HG03064 (cell line): Measurements from ENCODE around the gene S100PBP.

Experiments
- ATAC-seq: cut with Tn5 transposase; IDR thresholded peaks from one replicate; pipeline ENCODE4 v1.9.1; 2021; ENCODE audit warnings: low read depth; ENCODE audit not compliant: unreplicated experiment

S100PBP gene

DNA sequence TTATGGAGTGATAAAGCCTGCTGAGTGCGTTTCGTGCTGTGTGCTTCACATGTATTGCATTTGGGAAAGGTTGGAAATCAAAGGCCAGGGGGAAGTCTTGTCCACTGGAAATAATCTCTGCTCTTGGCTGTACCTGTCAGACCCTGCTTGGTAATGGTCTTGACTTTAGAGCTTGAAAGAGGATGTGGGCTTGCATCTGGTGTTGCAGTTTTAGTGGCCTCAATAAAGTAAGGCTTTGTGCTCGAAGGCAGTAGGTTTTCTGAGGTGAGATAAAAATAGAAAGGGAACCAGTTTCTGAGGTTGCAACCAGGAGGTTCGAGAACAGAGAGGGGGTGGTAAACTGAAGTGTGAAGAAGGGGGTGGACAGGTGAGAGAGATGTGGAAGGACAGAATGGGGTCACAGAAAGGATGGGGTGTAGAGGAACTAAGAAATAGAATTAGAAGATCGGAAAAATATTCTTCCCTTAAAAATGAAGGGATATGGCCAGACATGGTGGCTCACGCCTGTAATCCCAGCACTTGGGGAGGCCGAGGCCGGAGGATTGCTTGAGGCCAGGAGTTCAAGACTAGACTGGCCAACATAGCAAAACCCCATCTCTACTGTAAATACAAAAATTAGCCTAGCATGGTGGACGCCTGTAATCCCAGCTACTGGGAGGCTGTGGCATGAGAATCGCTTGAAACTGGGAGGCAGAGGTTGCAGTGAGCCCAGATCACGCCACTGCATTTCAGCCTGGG is 1.5 kb downstream of the S100PBP start:
- no peak for ATAC-seq

- no peak for ATAC-seq
These were observed 7.7 kb downstream of the S100PBP start for GRCh38 chr1:32825181-32825580.

- no peak for ATAC-seq
These were observed 10.9 kb downstream of the S100PBP start for GRCh38 chr1:32828341-32828740.

- no peak for ATAC-seq
These were observed 12.8 kb downstream of the S100PBP start for GRCh38 chr1:32830092-32830852.

DNA sequence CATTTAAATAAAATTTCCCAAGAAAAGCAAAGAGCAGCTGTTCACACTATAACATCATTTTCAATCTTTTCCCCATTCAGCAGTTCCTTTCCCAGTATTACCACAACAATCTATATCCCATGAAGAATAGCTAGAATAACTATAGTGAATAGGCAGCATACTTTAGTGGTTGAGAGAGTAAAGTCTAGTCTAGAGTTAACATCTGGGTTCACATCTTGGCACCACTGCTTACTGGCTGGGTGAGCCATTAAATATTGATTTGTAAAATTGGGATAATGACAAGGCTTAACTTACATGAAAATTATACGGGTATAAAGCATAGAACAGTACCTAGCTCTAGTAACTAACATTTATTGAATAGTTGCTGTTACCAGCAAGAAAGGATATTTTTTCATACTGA is 14.4 kb downstream of the S100PBP start:
- no peak for ATAC-seq

DNA sequence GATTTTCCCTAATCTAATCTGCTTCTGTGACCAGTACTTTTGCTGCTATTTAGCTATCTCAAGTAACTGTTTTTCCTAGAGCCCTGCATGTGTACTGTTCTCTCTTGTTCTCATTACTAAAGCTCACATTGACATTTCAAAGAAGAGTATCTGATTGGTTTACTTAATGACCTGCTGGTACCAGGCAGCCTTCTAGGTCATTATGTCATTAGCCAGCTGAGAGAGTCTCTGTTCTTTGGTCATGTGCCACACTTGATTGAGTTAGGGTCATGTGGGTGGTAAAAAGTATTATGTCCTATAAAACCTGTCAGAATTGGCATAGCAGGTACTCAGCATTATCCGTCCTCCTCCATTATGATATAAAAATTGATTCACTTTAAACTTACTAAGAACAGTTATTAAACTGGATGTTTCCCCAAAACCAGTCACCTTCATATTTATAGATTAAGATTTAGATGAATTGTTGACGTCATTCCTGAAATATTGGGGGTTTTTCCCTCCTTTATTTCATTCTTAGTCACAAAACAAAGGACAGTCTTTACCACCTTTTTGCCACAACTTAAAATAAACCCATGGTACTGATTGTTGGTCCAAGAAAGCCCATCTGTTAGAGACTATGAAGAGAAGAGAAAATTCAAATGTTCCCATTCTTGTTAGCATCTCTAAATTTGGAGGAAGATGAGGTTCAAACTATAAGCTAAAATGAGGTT is 31.1 kb downstream of the S100PBP start:
- no peak for ATAC-seq

GRCh38 chr1:32855861-32856617 is 38.6 kb downstream of the S100PBP start:
- no peak for ATAC-seq

DNA sequence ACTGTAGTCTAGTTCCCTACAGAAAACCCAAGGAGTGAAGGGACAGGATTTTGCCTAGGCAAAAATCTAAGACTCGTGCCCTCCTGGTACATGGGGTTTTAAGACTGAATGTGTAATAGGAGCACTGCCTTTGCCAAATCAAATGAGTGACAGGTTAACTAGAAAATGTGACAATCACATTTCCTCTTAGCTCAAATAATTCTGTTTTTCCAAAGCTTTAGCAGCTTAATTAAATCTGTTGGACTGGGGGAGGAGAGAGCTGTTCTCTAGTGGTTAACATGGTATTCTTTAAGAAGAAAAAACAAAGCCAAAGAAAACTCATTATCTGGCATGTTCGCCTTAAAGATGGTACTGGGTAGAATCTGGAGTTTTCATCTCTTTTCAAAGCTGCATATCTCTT is 40.7 kb downstream of the S100PBP start:
- ATAC-seq: no peak

DNA sequence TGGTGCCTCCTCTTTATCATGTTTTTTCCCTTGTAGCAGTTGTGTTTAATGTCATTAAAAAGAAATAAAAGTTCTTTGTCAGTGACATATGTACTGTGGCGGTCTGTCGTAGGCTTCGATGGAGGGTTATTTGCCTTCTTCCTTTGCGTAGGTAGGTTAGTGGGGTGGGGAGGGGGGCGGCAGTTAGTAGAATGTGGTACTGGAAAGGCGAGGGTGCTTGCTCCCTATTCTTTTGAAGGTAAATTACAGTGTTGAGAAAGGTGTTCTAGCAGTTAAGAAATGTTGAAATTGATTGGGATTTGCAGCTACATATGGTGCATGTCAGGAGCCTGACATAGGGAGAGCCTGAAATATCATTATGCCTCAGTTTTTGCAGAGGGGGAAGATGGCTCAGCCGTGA is 41.3 kb downstream of the S100PBP start:
- no peak for ATAC-seq

DNA sequence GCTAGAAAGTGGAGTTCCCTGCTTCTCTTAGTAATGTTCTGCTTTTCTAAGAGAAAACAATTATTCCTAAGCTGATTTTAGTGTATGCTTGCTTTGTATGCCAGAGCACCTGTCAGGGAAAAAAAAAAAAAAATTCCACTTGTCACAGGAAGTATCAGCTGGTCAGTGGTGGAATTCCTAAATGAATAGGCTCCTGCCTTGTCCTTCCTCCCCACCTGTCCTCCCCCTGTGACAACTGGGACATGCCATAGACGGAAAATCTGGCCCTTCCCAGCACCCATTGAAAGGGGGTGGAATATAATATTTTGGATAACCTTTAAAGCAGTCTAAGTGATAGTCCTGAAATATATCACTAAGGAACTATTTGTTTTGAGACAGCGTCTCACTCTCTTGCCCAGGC is 42.5 kb downstream of the S100PBP start:
- ATAC-seq: no peak

GRCh38 chr1:32860566-32860965 is 43.1 kb downstream of the S100PBP start:
- no peak for ATAC-seq

DNA sequence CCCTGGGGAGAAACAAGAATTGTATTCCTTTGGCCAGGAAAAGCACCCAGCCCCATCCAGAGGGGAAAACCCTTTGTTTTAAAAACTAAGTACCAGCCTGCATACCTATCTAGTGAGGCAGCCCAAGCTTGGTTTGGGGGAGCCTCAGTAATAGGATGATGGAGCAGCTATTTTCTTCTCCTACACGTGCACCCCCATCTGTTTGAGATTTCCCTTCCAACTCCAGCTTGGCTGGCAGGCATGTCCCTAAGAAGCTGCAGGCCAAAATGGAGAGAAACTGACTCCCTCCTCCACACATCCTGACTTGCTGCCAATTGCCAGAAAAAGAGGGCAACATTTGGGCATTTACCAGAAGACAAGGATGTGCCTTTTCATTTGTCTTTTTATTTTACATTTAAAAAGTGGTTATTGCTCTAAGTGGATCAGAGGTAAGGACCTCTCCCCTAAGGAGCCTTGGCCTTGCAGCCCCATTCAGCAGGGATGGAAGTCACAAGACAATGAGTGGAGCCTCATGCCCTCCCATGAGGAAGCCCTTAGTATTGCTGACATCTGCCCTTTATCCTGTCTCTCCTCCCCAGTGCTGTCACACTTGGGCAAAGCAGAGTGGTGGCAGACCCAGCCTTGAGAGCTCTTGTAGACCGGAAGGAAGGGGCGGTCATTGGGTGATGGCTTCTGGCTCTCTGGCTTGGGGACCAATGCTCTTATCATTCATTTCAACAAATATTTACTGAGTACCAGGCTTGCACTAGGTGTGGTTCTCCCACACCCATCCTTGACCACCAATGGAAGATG is 44.6 kb downstream of the S100PBP start:
- no peak for ATAC-seq

DNA sequence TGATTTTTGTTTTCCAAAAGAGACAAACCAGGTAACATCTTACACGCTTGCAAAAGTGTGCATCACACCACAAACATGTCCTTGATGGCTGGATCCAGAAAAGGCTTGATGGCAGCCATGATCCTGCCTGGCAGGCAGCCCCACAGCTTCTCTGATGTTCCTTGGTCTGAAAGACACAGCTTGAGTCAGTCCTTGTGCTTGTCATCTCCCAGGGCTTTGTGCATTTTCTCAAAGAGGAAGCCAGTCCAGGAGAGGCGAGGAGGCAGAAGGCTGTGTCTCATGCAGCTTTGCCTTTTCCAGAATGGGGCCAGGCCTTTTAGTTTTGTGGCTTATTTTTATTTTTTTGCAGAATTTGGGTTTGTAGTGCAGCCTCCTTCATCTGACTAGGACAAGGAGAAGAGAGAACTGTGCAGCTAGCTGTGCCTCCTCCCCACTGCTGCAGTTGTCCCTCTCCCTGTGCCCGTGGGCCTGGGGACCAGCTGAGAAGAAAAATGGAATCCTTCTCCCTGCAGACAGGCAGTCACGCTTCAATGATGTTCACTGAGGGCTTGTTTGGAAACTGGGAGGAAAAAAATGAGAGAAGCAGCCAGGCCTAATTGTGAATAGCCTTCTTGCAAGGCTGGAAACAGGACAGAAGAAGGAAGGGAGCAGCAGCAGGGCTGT is 45.9 kb downstream of the S100PBP start:
- no peak for ATAC-seq

DNA sequence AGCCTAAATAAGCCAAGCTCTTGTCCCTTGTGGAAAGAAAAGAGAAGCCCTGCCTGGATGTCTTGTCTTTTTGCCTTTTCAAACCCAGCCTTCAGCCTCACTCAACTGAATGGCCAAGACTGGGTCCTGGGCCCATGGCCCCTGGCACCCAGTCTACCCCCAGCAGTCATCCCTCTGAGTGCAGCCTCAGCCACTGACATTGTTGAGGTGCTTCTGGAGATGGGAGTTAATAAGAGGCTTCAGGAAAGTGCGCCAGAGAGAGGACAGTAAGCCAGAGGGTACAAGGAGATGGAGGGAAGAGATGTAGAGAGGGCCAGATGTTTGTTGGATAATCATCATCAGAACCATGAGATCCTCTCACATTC is 46.4 kb downstream of the S100PBP start:
- no peak for ATAC-seq

DNA sequence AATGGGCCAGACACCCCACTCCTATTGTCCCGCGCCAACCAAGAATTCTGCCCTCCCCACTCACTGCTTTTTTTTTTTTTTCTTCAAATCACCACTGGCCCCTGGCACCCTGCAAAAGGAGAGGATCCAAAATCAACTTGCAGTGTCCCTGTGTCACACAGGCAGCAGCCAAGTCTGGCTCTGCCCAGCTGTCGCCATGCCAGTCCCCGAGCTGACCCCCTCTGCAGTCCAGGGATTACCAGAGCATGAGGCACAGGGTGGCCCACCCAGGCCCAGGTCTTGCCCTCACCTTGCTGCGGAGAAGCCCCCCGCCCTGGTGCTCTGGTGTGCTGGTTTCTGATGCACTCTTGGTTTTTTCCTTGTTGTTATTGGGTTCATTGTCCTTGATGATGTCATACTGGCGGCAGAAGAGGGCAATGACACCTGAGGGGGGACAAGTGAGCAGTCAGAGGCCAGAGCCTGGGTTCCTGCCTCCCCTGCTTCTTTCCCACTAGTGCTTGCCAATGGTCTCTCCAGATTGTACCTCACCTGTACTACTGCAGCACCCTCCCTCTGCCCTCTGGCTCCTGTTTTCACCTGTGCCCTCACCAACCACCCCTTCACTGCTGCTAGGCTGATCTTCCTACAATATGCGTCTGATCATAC is 47.0 kb downstream of the S100PBP start:
- ATAC-seq: no peak

DNA sequence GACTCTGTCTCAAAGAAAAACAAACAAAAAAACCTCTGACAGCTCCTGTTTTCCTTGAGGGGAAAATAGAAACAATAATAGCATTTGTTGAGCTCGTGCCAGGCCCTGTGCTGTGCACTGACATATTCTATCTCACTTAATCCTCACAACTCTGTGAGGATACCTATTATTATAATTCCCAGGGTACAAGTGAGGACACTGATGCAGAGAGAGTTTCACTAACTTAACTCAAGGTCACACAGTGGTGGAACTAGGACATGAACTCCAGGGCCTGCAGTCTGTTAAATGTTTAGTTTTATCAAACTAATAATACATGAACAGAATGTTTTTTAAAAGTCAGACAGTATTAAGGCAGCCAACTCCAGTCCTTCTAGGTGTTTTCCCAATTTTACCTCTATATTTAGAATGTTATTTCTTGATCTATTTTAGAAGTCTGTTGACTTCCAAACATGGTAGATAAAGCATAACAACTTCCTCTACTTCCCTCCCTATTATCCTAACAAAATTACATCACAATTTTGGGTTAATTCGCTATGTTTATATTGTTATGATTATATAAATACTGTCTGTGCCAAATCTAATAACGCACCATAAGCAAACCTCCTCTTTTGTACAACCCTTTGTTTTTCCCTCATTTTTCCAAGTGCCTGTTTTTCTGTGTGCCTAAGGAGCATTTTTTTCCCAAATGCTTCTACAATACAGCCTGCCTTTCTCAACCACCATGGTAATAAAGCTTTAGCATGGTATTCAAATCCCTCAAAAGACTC is 48.4 kb downstream of the S100PBP start:
- ATAC-seq: no peak

DNA sequence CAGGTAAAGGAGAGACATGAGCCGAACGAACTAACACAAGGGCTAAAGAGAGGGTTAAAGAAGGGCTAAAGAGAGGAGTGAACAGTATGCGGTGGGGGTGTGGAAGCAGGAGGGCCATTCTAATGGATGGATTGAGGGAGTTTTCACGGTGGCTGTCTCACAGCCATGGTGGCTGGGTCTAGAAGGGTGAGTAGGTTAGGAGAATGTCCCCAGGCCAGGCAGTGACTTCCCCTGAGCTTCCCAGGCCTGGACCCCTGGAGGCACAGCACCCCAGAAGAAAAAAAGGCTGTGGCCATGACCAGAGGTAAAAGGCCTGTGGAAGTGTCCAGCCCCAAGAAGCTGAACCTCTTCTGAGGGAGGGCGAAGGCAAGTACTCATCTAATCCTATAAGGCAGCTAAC is 49.7 kb downstream of the S100PBP start:
- ATAC-seq: no peak

DNA sequence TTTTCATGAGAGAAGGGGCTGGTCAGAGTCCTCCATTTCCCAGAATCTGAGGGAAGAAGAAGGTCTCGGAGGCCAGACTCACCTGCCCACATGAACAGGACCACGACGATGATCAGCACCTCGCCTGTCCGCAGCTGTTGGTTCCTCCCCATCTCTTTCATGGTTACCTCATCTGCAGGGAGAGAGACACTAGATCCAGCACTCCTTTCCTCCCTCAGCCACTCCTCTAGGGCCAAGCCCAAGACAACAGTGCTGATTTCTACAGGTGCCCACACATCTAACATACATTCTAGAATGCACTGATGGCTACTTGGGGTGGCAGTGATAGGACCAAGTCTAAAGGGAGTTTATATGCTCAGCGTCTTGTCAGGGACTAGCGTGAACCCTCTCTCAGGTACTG is 50.2 kb downstream of the S100PBP start:
- no peak for ATAC-seq
